Activated naive CD8-positive, alpha-beta T cell treated with anti-CD3 and anti-CD28 coated beads, Interleukin-2, amount 50 U/mL, for 24 hours (primary cell): ENCODE results near the gene FBN1.

ENCODE experiments used
- ATAC-seq: fragments of 150-1000 bp; cut with Tn5 transposase; one replicate; pipeline ENCODE4 v1.10.0; 2021
- DNase-seq: peaks from one replicate; pipeline ENCODE4 v3.0.0; 2021
- H3K27ac Mint-ChIP-seq: one replicate; pipeline ENCODE4 v1.8.0; 2021; ENCODE audit warnings: mild to moderate bottlenecking, mixed read lengths
- H3K27me3 Mint-ChIP-seq: one replicate; pipeline ENCODE4 v1.8.0; 2021; ENCODE audit warnings: mixed read lengths
- H3K36me3 Mint-ChIP-seq: one replicate; pipeline ENCODE4 v1.8.0; 2021; ENCODE audit warnings: low read depth, mixed read lengths
- H3K4me1 Mint-ChIP-seq: one replicate; pipeline ENCODE4 v1.8.0; 2021; ENCODE audit warnings: mixed read lengths
- H3K4me3 Mint-ChIP-seq: one replicate; pipeline ENCODE4 v1.8.0; 2021; ENCODE audit warnings: mild to moderate bottlenecking, moderate library complexity, mixed read lengths
- H3K9me3 Mint-ChIP-seq: one replicate; pipeline ENCODE4 v1.8.0; 2021; ENCODE audit warnings: mixed read lengths

The FBN1 gene

DNA sequence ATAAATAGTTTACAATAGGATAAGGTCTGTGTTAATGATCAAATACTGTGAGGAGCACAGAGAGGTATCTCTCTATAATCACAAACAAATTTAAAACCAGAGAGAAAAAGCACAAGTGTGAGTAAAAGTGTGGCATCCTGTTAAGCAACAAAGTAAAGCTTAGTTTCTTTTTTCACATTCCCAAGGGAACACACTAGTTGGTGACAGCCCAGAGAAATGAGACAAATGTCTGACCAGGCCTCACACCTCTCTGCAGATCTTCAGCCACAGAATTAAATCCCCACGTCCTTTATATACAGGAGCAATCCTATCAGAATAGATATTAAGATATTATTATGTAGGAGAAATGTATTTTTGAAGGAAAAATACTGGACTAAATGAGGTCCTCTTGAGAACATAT lies 2.7 kb downstream of the FBN1 start:
- peaks cover 37% of the 10 kb centered on the region for H3K27me3 Mint-ChIP-seq
- no peak overlapping the region for H3K27ac Mint-ChIP-seq
- H3K4me1 Mint-ChIP-seq: peaks cover 2% of the 10 kb centered on the region
- H3K4me3 Mint-ChIP-seq: no peak overlapping the region
- no peak for ATAC-seq
- no peaks in the 10 kb centered on the region for H3K36me3 Mint-ChIP-seq
- no peak for DNase-seq
- H3K9me3 Mint-ChIP-seq: no peaks in the 10 kb centered on the region

DNA sequence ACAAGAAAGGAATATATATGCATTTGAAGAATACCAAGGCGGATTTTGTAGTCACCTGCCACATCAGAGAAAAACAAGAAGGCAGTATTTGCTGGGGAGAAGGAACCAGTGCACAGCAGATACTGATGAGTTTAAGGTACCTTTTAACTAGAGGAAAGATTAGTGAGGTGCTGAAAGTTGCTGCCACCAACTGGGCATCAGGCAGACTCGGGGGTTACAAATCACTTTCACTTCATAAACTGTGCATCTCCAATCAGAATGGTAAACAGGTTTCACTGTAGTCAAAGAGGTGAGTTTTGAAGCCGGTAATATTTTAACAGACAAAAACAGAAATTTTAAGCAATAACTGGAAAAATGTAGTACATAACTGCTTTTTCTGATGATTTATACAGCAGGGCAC lies 4.1 kb downstream of the FBN1 start:
- peaks cover 2% of the 10 kb centered on the region for H3K4me1 Mint-ChIP-seq
- peaks cover 27% of the 10 kb centered on the region for H3K27me3 Mint-ChIP-seq
- DNase-seq (no peak), ATAC-seq (no peak)
- H3K9me3 Mint-ChIP-seq: no peaks in the 10 kb centered on the region
- H3K4me3 Mint-ChIP-seq: no peak overlapping the region
- no peaks in the 10 kb centered on the region for H3K36me3 Mint-ChIP-seq
- no peak overlapping the region for H3K27ac Mint-ChIP-seq

- no peaks in the 10 kb centered on the region for H3K4me1 Mint-ChIP-seq
- H3K27me3 Mint-ChIP-seq: peaks cover 15% of the 10 kb centered on the region
- H3K9me3 Mint-ChIP-seq: no peaks in the 10 kb centered on the region
- no peak overlapping the region for H3K27ac Mint-ChIP-seq
- H3K36me3 Mint-ChIP-seq: no peaks in the 10 kb centered on the region
- H3K4me3 Mint-ChIP-seq: no peak overlapping the region
- ATAC-seq (no peak), DNase-seq (no peak)
Measured at GRCh38 chr15:48638963-48639362, 6.5 kb downstream of the FBN1 start.

GRCh38 chr15:48637639-48638038 lies 7.9 kb downstream of the FBN1 start:
- Mint-ChIP-seq H3K36me3 (no peaks in the 10 kb centered on the region), H3K4me3 (no peak overlapping the region), H3K9me3 (no peaks in the 10 kb centered on the region), H3K27me3 (peaks cover 3% of the 10 kb centered on the region), H3K4me1 (no peaks in the 10 kb centered on the region), H3K27ac (no peak overlapping the region)
- ATAC-seq (no peak), DNase-seq (no peak)

GRCh38 chr15:48636511-48636910 lies 9.0 kb downstream of the FBN1 start:
- Mint-ChIP-seq H3K4me3 (no peak overlapping the region), H3K4me1 (no peaks in the 10 kb centered on the region), H3K9me3 (no peaks in the 10 kb centered on the region), H3K36me3 (no peaks in the 10 kb centered on the region), H3K27ac (no peak overlapping the region), H3K27me3 (peaks cover 2% of the 10 kb centered on the region)
- no peak for DNase-seq
- no peak for ATAC-seq

GRCh38 chr15:48634893-48635292 lies 10.6 kb downstream of the FBN1 start:
- ATAC-seq (no peak), DNase-seq (no peak)
- H3K27ac Mint-ChIP-seq: no peak overlapping the region
- no peaks in the 10 kb centered on the region for H3K9me3 Mint-ChIP-seq
- H3K4me3 Mint-ChIP-seq: no peak overlapping the region
- H3K4me1 Mint-ChIP-seq: peaks cover 5% of the 10 kb centered on the region
- no peaks in the 10 kb centered on the region for H3K27me3 Mint-ChIP-seq
- no peaks in the 10 kb centered on the region for H3K36me3 Mint-ChIP-seq

DNA sequence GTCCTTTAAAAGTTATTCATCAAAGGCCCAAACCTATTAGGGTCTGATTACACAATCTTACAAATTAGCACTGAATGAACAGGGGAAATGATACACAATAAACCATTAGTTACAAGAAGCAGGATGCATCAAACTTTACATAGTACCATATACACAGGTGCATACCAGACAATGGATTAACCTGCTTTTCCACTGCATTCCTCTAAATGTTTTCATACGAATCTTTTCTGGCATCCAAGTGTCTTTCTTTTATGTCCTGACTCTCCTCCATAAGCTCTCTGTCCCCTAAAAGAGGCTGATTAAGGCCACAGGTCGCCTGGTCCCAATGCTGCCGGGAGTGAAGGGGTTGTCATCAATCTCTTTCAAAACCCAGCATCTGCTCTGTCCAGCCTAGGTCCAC lies 11.4 kb downstream of the FBN1 start:
- H3K4me3 Mint-ChIP-seq: no peak overlapping the region
- H3K27me3 Mint-ChIP-seq: no peaks in the 10 kb centered on the region
- DNase-seq (no peak), ATAC-seq (no peak)
- H3K27ac Mint-ChIP-seq: no peak overlapping the region
- no peaks in the 10 kb centered on the region for H3K9me3 Mint-ChIP-seq
- H3K36me3 Mint-ChIP-seq: no peaks in the 10 kb centered on the region
- H3K4me1 Mint-ChIP-seq: peaks cover 6% of the 10 kb centered on the region

GRCh38 chr15:48632651-48633050 lies 12.9 kb downstream of the FBN1 start:
- DNase-seq (no peak), ATAC-seq (no peak)
- H3K27ac Mint-ChIP-seq: no peak overlapping the region
- no peak overlapping the region for H3K4me3 Mint-ChIP-seq
- H3K27me3 Mint-ChIP-seq: no peaks in the 10 kb centered on the region
- peaks cover 6% of the 10 kb centered on the region for H3K4me1 Mint-ChIP-seq
- H3K36me3 Mint-ChIP-seq: no peaks in the 10 kb centered on the region
- no peaks in the 10 kb centered on the region for H3K9me3 Mint-ChIP-seq

- Mint-ChIP-seq H3K4me3 (no peak overlapping the region), H3K36me3 (no peaks in the 10 kb centered on the region), H3K27ac (no peak overlapping the region), H3K27me3 (no peaks in the 10 kb centered on the region), H3K9me3 (no peaks in the 10 kb centered on the region), H3K4me1 (peaks cover 6% of the 10 kb centered on the region)
- ATAC-seq: peak; percentile 77
- DNase-seq: peak; percentile 6
Measured at GRCh38 chr15:48631176-48631770, 14.2 kb downstream of the FBN1 start.

DNA sequence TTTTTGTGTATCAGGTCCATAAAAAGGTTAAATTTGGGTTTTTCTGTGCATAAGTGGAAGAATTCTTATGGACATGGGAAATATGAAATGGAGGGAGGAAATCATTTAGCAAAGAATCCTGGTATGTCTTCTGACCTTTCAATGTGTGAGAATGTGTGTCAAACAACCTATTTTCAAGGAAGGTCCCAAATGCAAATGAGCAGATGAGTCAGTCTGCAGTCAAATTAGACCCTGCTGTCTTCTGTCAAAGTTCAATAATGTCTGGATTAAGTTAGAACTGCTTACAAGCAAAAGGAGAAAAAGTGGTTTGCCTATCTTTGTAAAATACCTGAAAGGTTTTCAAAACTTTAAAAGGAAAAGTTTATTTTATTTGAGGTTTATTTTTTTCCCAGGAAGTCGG lies 15.3 kb downstream of the FBN1 start:
- Mint-ChIP-seq H3K9me3 (no peaks in the 10 kb centered on the region), H3K27me3 (no peaks in the 10 kb centered on the region), H3K4me3 (no peak overlapping the region), H3K4me1 (peaks cover 6% of the 10 kb centered on the region), H3K27ac (no peak overlapping the region), H3K36me3 (no peaks in the 10 kb centered on the region)
- no peak for DNase-seq
- peak; percentile 41 for ATAC-seq

DNA sequence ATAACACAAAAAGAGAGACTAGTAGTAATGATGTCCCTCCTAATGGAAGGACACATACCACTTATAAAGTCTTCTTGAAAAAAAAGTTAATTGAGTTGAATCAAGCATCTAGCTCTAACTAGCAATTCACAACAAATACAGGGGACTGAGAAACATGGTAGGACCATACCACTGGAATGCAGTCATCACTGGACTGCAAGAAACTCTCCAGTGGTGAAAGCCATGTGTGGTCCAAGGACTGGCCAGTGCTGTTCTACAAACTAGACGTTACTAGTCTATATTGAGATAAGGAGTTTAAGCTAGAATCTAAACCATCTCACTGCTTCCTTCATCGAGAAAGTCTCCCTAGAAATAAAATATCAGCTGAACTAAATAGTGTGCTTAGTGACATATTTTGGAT lies 16.7 kb downstream of the FBN1 start:
- DNase-seq (no peak), ATAC-seq (no peak)
- Mint-ChIP-seq H3K9me3 (no peaks in the 10 kb centered on the region), H3K4me3 (no peak overlapping the region), H3K27ac (no peak overlapping the region), H3K36me3 (no peaks in the 10 kb centered on the region), H3K27me3 (no peaks in the 10 kb centered on the region), H3K4me1 (peaks cover 6% of the 10 kb centered on the region)

GRCh38 chr15:48627260-48627940 lies 18.1 kb downstream of the FBN1 start:
- Mint-ChIP-seq H3K27ac (no peak overlapping the region), H3K4me1 (peaks cover 6% of the 10 kb centered on the region), H3K36me3 (no peaks in the 10 kb centered on the region), H3K4me3 (no peak overlapping the region), H3K27me3 (no peaks in the 10 kb centered on the region), H3K9me3 (no peaks in the 10 kb centered on the region)
- no peak for ATAC-seq
- DNase-seq: no peak

DNA sequence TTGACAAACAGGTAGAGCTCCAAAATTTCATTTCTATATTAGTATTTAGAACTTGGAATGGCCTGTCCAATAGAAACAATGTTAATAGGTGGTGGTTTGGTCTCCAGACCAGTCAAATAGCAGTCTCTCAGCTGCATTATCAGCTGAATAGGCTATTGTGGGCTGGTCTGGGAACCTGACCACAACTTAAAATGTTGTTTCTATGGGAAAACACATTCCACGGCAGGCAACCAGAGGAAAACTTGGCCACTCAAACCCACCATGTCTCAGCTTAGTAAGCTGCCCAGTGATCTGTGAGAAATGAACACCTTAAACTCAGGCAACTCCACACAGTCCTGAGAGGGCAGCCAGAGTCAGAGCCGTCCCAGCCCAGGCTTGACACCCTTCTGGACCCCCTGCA lies 20.4 kb downstream of the FBN1 start:
- DNase-seq: no peak
- no peaks in the 10 kb centered on the region for H3K9me3 Mint-ChIP-seq
- no peak overlapping the region for H3K4me3 Mint-ChIP-seq
- H3K4me1 Mint-ChIP-seq: peaks cover 3% of the 10 kb centered on the region
- ATAC-seq: no peak
- H3K36me3 Mint-ChIP-seq: no peaks in the 10 kb centered on the region
- H3K27ac Mint-ChIP-seq: no peak overlapping the region
- H3K27me3 Mint-ChIP-seq: no peaks in the 10 kb centered on the region

GRCh38 chr15:48624700-48625099 lies 20.8 kb downstream of the FBN1 start:
- no peak for ATAC-seq
- no peak overlapping the region for H3K4me3 Mint-ChIP-seq
- H3K9me3 Mint-ChIP-seq: no peaks in the 10 kb centered on the region
- no peaks in the 10 kb centered on the region for H3K36me3 Mint-ChIP-seq
- no peak overlapping the region for H3K27ac Mint-ChIP-seq
- H3K4me1 Mint-ChIP-seq: no peaks in the 10 kb centered on the region
- no peak for DNase-seq
- no peaks in the 10 kb centered on the region for H3K27me3 Mint-ChIP-seq

GRCh38 chr15:48623456-48623855 lies 22.1 kb downstream of the FBN1 start:
- no peak overlapping the region for H3K4me3 Mint-ChIP-seq
- H3K27ac Mint-ChIP-seq: no peak overlapping the region
- no peaks in the 10 kb centered on the region for H3K36me3 Mint-ChIP-seq
- DNase-seq (no peak), ATAC-seq (no peak)
- no peaks in the 10 kb centered on the region for H3K27me3 Mint-ChIP-seq
- H3K4me1 Mint-ChIP-seq: no peaks in the 10 kb centered on the region
- no peaks in the 10 kb centered on the region for H3K9me3 Mint-ChIP-seq

GRCh38 chr15:48622237-48622636 lies 23.3 kb downstream of the FBN1 start:
- ATAC-seq (no peak), DNase-seq (no peak)
- Mint-ChIP-seq H3K36me3 (no peaks in the 10 kb centered on the region), H3K9me3 (no peaks in the 10 kb centered on the region), H3K4me3 (no peak overlapping the region), H3K4me1 (no peaks in the 10 kb centered on the region), H3K27me3 (no peaks in the 10 kb centered on the region), H3K27ac (no peak overlapping the region)
